HL-60 (cell line): ENCODE measurements around the gene ECHDC3.

Experiments
- DNase-seq, 2 experiments: peaks; one replicate each; pipeline ENCODE4 v3.0.0-alpha.2; 2010 to 2020; ENCODE audit warnings: low read depth in 1 of 2, low spot score in 1 of 2
- H3K27ac ChIP-seq: fragments of 250-450 bp; sonication (Bioruptor Pico); replicated peaks from 2 replicates; pipeline ENCODE4 v1.5.1; 2020; ENCODE audit warnings: mild to moderate bottlenecking, moderate library complexity
- H3K27me3 ChIP-seq: fragments of 250-450 bp; sonication (Bioruptor Pico); 2 replicates; pipeline ENCODE4 v1.5.1; 2021; ENCODE audit warnings: mild to moderate bottlenecking, moderate library complexity; ENCODE audit not compliant: insufficient read depth, poor library complexity, severe bottlenecking
- H3K4me3 ChIP-seq: replicated peaks from 2 replicates; pipeline ENCODE4 v1.5.1; 2011; ENCODE audit warnings: mild to moderate bottlenecking, control low read depth, low read length; ENCODE audit not compliant: insufficient read depth
- GABPA ChIP-seq: IDR thresholded peaks from 2 replicates; pipeline ENCODE4 v1.6.1; 2012; ENCODE audit warnings: low read depth
- POLR2AphosphoS5 ChIP-seq: IDR thresholded peaks from 2 replicates; pipeline ENCODE4 v1.6.1; 2012; ENCODE audit warnings: low read depth
- SPI1 ChIP-seq: IDR thresholded peaks from 2 replicates; pipeline ENCODE4 v1.6.1; 2012; ENCODE audit warnings: low read depth, mild to moderate bottlenecking, borderline replicate concordance
- TF ChIP-seq, protein P1 (sequence below): IDR thresholded peaks from 2 replicates; pipeline ENCODE4 v1.6.1; 2012; ENCODE audit warnings: low read depth; ENCODE audit not compliant: insufficient replicate concordance
- TF ChIP-seq, protein P2 (sequence below): IDR thresholded peaks from one replicate; pipeline ENCODE4 v1.5.1; 2011; ENCODE audit warnings: low read length, control low read depth, inconsistent platforms; ENCODE audit not compliant: insufficient read depth

Gene ECHDC3

DNA sequence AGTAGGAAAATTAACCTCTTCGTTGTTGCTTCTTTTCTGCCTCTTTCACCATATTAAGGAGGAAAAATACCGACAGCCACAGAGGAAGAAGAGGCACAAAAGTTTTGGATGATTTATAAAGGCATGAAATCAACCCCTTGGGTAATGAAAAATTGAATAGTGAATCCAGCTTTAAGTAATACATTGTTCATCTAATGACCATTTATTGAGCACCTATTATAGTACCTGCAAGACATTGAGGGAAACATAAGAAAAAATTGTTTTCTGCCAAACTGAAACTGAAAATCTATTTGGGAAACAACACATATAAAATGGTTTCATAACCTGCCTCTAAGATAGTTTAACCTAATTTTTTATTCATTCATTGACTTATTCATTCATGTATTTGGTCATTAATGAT lies 8.2 kb downstream of the ECHDC3 start:
- H3K27ac ChIP-seq = no peak overlapping the region
- H3K27me3 ChIP-seq = no peaks in the 10 kb centered on the region
- H3K4me3 ChIP-seq = no peak overlapping the region
- TF ChIP-seq POLR2AphosphoS5 = no peak
- TF ChIP-seq, protein P1, sequence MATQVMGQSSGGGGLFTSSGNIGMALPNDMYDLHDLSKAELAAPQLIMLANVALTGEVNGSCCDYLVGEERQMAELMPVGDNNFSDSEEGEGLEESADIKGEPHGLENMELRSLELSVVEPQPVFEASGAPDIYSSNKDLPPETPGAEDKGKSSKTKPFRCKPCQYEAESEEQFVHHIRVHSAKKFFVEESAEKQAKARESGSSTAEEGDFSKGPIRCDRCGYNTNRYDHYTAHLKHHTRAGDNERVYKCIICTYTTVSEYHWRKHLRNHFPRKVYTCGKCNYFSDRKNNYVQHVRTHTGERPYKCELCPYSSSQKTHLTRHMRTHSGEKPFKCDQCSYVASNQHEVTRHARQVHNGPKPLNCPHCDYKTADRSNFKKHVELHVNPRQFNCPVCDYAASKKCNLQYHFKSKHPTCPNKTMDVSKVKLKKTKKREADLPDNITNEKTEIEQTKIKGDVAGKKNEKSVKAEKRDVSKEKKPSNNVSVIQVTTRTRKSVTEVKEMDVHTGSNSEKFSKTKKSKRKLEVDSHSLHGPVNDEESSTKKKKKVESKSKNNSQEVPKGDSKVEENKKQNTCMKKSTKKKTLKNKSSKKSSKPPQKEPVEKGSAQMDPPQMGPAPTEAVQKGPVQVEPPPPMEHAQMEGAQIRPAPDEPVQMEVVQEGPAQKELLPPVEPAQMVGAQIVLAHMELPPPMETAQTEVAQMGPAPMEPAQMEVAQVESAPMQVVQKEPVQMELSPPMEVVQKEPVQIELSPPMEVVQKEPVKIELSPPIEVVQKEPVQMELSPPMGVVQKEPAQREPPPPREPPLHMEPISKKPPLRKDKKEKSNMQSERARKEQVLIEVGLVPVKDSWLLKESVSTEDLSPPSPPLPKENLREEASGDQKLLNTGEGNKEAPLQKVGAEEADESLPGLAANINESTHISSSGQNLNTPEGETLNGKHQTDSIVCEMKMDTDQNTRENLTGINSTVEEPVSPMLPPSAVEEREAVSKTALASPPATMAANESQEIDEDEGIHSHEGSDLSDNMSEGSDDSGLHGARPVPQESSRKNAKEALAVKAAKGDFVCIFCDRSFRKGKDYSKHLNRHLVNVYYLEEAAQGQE = no peak
- DNase-seq = no peak

DNA sequence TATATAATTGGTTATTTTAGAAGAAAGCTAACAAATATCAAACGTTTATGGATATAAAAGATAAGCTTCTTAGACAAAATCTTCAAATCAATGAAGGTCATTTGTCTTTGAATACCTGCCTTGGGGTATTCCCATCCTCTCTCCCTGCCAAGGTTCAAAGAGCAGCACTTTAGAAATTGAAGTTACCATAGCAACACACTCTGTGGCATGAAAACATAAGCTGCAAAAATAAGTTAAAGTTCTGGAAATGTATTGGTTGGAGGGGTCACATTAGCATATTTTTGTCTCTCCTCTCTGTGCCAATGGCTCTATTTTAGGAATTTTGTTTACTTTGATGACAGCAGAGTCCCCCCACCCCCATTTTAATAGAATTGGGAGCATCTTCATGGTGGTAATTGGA lies 12.0 kb downstream of the ECHDC3 start:
- TF ChIP-seq POLR2AphosphoS5 (no peak), SPI1 (no peak), GABPA (no peak)
- TF ChIP-seq, protein P1 = no peak
- TF ChIP-seq, protein P2, sequence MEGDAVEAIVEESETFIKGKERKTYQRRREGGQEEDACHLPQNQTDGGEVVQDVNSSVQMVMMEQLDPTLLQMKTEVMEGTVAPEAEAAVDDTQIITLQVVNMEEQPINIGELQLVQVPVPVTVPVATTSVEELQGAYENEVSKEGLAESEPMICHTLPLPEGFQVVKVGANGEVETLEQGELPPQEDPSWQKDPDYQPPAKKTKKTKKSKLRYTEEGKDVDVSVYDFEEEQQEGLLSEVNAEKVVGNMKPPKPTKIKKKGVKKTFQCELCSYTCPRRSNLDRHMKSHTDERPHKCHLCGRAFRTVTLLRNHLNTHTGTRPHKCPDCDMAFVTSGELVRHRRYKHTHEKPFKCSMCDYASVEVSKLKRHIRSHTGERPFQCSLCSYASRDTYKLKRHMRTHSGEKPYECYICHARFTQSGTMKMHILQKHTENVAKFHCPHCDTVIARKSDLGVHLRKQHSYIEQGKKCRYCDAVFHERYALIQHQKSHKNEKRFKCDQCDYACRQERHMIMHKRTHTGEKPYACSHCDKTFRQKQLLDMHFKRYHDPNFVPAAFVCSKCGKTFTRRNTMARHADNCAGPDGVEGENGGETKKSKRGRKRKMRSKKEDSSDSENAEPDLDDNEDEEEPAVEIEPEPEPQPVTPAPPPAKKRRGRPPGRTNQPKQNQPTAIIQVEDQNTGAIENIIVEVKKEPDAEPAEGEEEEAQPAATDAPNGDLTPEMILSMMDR = no peak
- no peak for DNase-seq
- no peak overlapping the region for H3K27ac ChIP-seq
- H3K4me3 ChIP-seq = no peak overlapping the region
- H3K27me3 ChIP-seq = no peaks in the 10 kb centered on the region

DNA sequence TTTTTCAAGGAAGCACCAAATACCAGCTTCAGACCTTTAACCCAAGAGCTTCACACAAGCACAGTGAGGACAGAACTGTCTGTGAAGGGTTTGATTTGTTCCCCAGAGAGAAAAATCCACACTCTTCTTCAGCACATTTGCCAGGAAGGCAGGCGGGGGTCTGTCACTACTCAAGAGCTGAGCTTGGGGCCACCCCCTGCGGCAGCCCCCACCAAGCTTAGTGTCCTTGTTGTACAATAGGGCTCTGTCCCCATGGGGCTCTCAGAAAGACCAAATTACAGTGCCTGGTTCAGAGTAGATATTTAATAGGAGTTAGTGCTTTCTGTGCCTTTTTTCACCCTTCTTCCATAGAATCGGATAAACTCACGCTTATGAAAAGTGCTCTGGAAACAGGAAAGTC lies 12.4 kb downstream of the ECHDC3 start:
- DNase-seq = no peak
- no peak overlapping the region for H3K27ac ChIP-seq
- H3K4me3 ChIP-seq = no peak overlapping the region
- no peaks in the 10 kb centered on the region for H3K27me3 ChIP-seq
- TF ChIP-seq, protein P1 = no peak
- TF ChIP-seq, protein P2 = no peak
- no peak for TF ChIP-seq SPI1
- no peak for TF ChIP-seq GABPA
- TF ChIP-seq POLR2AphosphoS5 = no peak
